Measurements from ENCODE around the gene C17orf67.

DNA sequence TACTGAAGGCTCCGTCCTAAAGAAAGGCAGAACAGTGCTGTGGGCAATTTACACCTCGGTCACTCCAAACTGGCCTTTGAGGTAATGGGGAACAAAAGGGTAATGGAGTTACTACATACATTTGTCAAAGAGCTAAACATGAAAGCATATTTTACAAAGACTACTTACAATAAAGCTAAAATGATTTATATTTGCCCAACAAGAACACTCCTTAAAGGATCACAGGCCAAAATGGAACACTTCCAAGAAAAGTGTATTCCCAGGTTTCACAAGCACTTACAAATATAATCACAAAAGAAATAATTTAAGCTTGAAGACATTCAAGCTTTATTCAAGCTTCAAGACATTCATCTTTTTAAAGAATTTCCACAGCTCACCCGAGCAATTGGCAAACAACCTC lies 29.3 kb downstream of the C17orf67 start:
- TF ChIP-seq POLR2AphosphoS5 (IDR thresholded peaks at IDR 0.05; ENCODE audit: low read depth) (no peak), EZH2 (IDR thresholded peaks at IDR 0.05; ENCODE audit: low read depth, unreplicated experiment) (no peak), STAT1 (IDR thresholded peaks at IDR 0.05; ENCODE audit: unreplicated experiment) (no peak), ZNF114 (CRISPR knock-in tag; IDR thresholded peaks at IDR 0.05) (no peak), JUNB (IDR thresholded peaks at IDR 0.05; ENCODE audit: unreplicated experiment) (no peak), EZH2phosphoT487 (IDR thresholded peaks at IDR 0.05; ENCODE audit: unreplicated experiment) (no peak)
- TF ChIP-seq, protein P1, sequence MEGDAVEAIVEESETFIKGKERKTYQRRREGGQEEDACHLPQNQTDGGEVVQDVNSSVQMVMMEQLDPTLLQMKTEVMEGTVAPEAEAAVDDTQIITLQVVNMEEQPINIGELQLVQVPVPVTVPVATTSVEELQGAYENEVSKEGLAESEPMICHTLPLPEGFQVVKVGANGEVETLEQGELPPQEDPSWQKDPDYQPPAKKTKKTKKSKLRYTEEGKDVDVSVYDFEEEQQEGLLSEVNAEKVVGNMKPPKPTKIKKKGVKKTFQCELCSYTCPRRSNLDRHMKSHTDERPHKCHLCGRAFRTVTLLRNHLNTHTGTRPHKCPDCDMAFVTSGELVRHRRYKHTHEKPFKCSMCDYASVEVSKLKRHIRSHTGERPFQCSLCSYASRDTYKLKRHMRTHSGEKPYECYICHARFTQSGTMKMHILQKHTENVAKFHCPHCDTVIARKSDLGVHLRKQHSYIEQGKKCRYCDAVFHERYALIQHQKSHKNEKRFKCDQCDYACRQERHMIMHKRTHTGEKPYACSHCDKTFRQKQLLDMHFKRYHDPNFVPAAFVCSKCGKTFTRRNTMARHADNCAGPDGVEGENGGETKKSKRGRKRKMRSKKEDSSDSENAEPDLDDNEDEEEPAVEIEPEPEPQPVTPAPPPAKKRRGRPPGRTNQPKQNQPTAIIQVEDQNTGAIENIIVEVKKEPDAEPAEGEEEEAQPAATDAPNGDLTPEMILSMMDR (conservative IDR thresholded peaks at IDR 0.05; ENCODE audit: low read depth in 2 of 2) = no peak
- TF ChIP-seq, protein P2, sequence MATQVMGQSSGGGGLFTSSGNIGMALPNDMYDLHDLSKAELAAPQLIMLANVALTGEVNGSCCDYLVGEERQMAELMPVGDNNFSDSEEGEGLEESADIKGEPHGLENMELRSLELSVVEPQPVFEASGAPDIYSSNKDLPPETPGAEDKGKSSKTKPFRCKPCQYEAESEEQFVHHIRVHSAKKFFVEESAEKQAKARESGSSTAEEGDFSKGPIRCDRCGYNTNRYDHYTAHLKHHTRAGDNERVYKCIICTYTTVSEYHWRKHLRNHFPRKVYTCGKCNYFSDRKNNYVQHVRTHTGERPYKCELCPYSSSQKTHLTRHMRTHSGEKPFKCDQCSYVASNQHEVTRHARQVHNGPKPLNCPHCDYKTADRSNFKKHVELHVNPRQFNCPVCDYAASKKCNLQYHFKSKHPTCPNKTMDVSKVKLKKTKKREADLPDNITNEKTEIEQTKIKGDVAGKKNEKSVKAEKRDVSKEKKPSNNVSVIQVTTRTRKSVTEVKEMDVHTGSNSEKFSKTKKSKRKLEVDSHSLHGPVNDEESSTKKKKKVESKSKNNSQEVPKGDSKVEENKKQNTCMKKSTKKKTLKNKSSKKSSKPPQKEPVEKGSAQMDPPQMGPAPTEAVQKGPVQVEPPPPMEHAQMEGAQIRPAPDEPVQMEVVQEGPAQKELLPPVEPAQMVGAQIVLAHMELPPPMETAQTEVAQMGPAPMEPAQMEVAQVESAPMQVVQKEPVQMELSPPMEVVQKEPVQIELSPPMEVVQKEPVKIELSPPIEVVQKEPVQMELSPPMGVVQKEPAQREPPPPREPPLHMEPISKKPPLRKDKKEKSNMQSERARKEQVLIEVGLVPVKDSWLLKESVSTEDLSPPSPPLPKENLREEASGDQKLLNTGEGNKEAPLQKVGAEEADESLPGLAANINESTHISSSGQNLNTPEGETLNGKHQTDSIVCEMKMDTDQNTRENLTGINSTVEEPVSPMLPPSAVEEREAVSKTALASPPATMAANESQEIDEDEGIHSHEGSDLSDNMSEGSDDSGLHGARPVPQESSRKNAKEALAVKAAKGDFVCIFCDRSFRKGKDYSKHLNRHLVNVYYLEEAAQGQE (IDR thresholded peaks at IDR 0.05; ENCODE audit: unreplicated experiment) = no peak

All from GM23338 (cell line).